AG10803 (cell line): Measurements from ENCODE around the gene MXD3.

ENCODE experiments used
- DNase-seq: peaks from one replicate; pipeline ENCODE4 v3.0.0; 2010; ENCODE audit warnings: low read depth
- H3K4me3 ChIP-seq: 2 replicates; pipeline ENCODE4 v1.5.1; 2011; ENCODE audit warnings: mild to moderate bottlenecking, low read length, control low read depth
- CTCF ChIP-seq: conservative IDR thresholded peaks from 2 replicates; pipeline ENCODE4 v1.5.1; 2011; ENCODE audit warnings: mild to moderate bottlenecking, low read length, control low read depth, inconsistent platforms

Gene MXD3

GRCh38 chr5:177334155-177334551 lies 22.5 kb upstream of the MXD3 start:
- DNase-seq: no peak
- TF ChIP-seq CTCF: no peak
- no peak overlapping the region for H3K4me3 ChIP-seq

DNA sequence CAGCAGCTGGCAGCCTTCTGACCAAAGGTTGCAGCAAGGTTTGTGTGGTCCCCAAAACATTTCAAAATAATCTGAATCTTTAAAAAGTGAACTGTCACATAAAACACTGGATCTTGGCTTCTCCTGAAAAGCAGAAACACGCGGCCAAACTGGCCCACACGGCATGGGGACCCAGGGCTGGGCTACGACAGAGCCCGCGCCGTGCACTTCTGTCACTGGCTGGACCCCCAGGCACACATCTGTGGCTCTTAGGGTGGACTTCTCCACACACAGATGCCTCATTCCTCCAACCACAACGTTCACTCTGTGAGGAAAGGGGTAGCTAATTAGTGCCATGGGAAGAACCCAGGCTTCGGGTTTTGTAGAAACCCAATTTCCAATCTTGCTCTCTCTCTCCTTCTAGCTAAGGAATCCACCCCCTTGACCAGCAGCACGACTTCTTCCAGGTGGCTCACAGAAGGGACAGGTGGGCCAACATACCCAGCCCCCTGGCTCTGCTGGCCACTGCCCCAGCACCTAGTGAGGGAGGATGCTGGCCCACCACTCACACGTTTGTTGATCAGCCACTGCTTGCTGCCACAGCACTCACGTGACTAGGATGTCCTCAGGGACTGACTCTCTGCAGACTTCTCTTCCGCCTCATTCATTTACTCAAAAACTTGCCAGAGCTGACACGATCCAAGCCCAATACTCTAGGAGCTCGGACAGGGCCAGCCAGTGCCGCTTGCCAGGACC lies 21.9 kb upstream of the MXD3 start:
- H3K4me3 ChIP-seq: no peak overlapping the region
- DNase-seq: no peak
- TF ChIP-seq CTCF: no peak

- H3K4me3 ChIP-seq: no peak overlapping the region
- DNase-seq: no peak
- no peak for TF ChIP-seq CTCF
Observed at GRCh38 chr5:177332896-177333260, 21.2 kb upstream of the MXD3 start.

- H3K4me3 ChIP-seq: no peak overlapping the region
- no peak for DNase-seq
- TF ChIP-seq CTCF: no peak
Observed at GRCh38 chr5:177332031-177332895, 20.6 kb upstream of the MXD3 start.

- H3K4me3 ChIP-seq: no peak overlapping the region
- DNase-seq: no peak
- no peak for TF ChIP-seq CTCF
Observed at GRCh38 chr5:177330991-177331842, 19.5 kb upstream of the MXD3 start.

DNA sequence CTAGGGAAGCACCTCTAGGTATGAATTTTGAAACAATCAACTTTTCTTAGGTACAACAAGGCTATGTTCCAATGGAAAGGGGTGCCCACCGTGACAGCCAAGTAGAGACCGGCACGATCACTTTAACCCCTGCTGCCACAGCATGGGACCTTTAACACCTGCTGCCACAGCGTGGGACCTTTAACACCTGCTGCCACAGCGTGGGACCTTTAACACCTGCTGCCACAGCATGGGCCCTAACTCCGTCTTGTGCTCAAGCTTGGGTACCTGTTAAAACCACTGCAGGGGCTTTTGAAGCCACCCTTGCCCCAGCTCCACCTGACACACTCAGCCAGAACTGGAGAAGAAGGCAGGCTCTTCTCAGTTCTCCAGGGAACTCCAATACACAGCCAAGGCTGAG lies 18.2 kb upstream of the MXD3 start:
- no peak for DNase-seq
- no peak for TF ChIP-seq CTCF
- no peak overlapping the region for H3K4me3 ChIP-seq
